Peyer's patch (tissue), 4 donors: ENCODE measurements around the gene APOBEC3A.

Source experiments
- CTCF ChIP-seq, 6 experiments: fragments of 450-650 bp in 4 of 6; fragments of 200-600 bp in 2 of 6; sonication (generic) in 1 of 6; IDR thresholded peaks; one replicate each; pipeline ENCODE4 v1.5.1; 2017 to 2019; ENCODE audit warnings: antibody characterized with exemption in 6 of 6, mild to moderate bottlenecking in 3 of 6, moderate library complexity in 1 of 6
- POLR2A ChIP-seq, 2 donors: fragments of 450-650 bp; IDR thresholded peaks; one replicate each; pipeline ENCODE4 v1.5.1; 2017; ENCODE audit warnings: antibody characterized with exemption in 2 of 2, mild to moderate bottlenecking in 2 of 2, moderate library complexity in 2 of 2

DNA sequence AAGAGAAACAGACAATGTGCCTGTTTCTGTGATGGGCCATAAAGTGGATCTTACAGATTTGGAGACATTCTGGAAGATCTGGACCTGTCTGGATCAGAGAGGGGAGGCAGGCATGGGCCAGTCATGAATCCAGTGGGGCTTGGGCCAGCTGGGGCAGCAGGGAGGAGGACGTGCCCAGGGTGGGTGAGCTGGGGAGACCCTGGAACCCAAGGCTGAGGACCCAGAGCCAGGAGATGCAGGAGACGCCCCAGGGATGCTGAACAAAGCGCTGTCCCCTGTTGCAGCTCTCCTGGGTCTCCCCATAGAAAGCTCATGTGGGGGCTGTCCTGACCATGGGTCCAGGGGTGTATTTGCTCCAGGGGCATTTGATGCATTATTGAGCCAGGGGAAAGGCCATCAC, 1.5 kb upstream of the APOBEC3A start:
- TF ChIP-seq POLR2A (IDR thresholded peaks at IDR 0.05), result no peak
- TF ChIP-seq CTCF (IDR thresholded peaks at IDR 0.05), result no peak
